OCI-LY3 (cell line): ENCODE measurements around the gene NAE1.
"Not testable (repeated sequence)": the region's sequence is repeated elsewhere in the genome, so short reads cannot be mapped to it uniquely, and the experiment has no call there.

ENCODE experiments used
- H2AFZ ChIP-seq: fragments of 200-600, 300-600 bp; shearing (Covaris generic); 2 replicates; pipeline ENCODE4 v1.6.0; 2014; ENCODE audit warnings: antibody characterized with exemption, low read depth, low read length
- H3K27ac ChIP-seq: fragments of 200-600, 300-600 bp; sonication (generic); 2 replicates; pipeline ENCODE4 v1.5.1; 2014; ENCODE audit warnings: mild to moderate bottlenecking, low read length, moderate library complexity, mixed read lengths
- H3K27me3 ChIP-seq: fragments of 200-600, 300-600 bp; sonication (generic); 2 replicates; pipeline ENCODE4 v1.6.1; 2014; ENCODE audit warnings: low read depth, low read length, mixed read lengths
- H3K36me3 ChIP-seq: fragments of 200-600, 300-600 bp; sonication (generic); replicated peaks from 2 replicates; pipeline ENCODE3; 2014; ENCODE audit warnings: low read depth, low read length, mixed read lengths
- H3K4me1 ChIP-seq: fragments of 300-600, 200-600 bp; sonication (generic); 2 replicates; pipeline ENCODE4 v1.6.1; 2014; ENCODE audit warnings: low read length, mixed read lengths
- H3K4me2 ChIP-seq: fragments of 200-600, 300-600 bp; sonication (generic); 2 replicates; pipeline ENCODE4 v1.6.1; 2014; ENCODE audit warnings: low read length, mixed read lengths
- H3K4me3 ChIP-seq: fragments of 300-600, 200-600 bp; sonication (generic); 2 replicates; pipeline ENCODE4 v1.5.1; 2014; ENCODE audit warnings: antibody characterized with exemption, mild to moderate bottlenecking, low read length, moderate library complexity
- H3K79me2 ChIP-seq: fragments of 300-600, 200-600 bp; shearing (Covaris generic); 2 replicates; pipeline ENCODE4 v1.6.1; 2014; ENCODE audit warnings: mild to moderate bottlenecking, low read length, mixed read lengths
- H3K9ac ChIP-seq: fragments of 300-600, 200-600 bp; shearing (Covaris generic); 2 replicates; pipeline ENCODE4 v1.6.0; 2014; ENCODE audit warnings: mild to moderate bottlenecking, low read length, moderate library complexity
- H3K9me3 ChIP-seq: fragments of 200-600, 300-600 bp; shearing (Covaris generic); 2 replicates; pipeline ENCODE4 v1.6.1; 2014; ENCODE audit warnings: low read length, mixed read lengths; ENCODE audit not compliant: insufficient read depth
- H4K20me1 ChIP-seq: fragments of 200-600, 300-600 bp; sonication (generic); 2 replicates; pipeline ENCODE4 v1.6.1; 2016; ENCODE audit warnings: low read length, mixed read lengths; ENCODE audit not compliant: insufficient read depth
- CTCF ChIP-seq: fragments of 200-600, 300-600 bp; sonication (generic); IDR thresholded peaks from 2 replicates; pipeline ENCODE4 v1.5.1; 2014; ENCODE audit warnings: antibody characterized with exemption, low read length, low read depth
- EZH2phosphoT487 ChIP-seq: fragments of 200-600 bp; shearing (Covaris generic); IDR thresholded peaks from 2 replicates; pipeline ENCODE4 v1.6.1; 2018; ENCODE audit warnings: antibody characterized with exemption, mixed run types, low read depth

The NAE1 gene

GRCh38 chr16:66873685-66874055, 42.9 kb upstream of the NAE1 start:
- peak overlapping the region; percentile 80; the same call in 1 of the 2 replicates for H3K4me3 ChIP-seq
- H3K27me3 ChIP-seq: peaks cover 5% of the 10 kb centered on the region; the same call in 1 of the 2 replicates
- no peak overlapping the region for H2AFZ ChIP-seq
- no peaks in the 10 kb centered on the region for H3K9me3 ChIP-seq
- H3K36me3 ChIP-seq: no peaks in the 10 kb centered on the region
- H3K79me2 ChIP-seq: no peaks in the 10 kb centered on the region
- TF ChIP-seq EZH2phosphoT487 (no peak), CTCF (no peak)
- peak overlapping the region; percentile 61; the same call in 1 of the 2 replicates for H3K9ac ChIP-seq
- H3K4me1 ChIP-seq: peaks cover 12% of the 10 kb centered on the region; the same call in 1 of the 2 replicates
- peak overlapping the region; percentile 100 for H3K4me2 ChIP-seq
- no peaks in the 10 kb centered on the region for H4K20me1 ChIP-seq
- no peak overlapping the region for H3K27ac ChIP-seq

GRCh38 chr16:66872943-66873684, 42.3 kb upstream of the NAE1 start:
- peak overlapping the region; percentile 61 for H3K9ac ChIP-seq
- H3K36me3 ChIP-seq: no peaks in the 10 kb centered on the region
- TF ChIP-seq EZH2phosphoT487: no peak
- TF ChIP-seq CTCF: peak; percentile 95
- H3K79me2 ChIP-seq: no peaks in the 10 kb centered on the region
- H3K27ac ChIP-seq: no peak overlapping the region
- H3K27me3 ChIP-seq: peaks cover 5% of the 10 kb centered on the region; the same call in 1 of the 2 replicates
- H3K4me3 ChIP-seq: peak overlapping the region; percentile 80
- peaks cover 6% of the 10 kb centered on the region; the same call in 1 of the 2 replicates for H3K4me1 ChIP-seq
- no peaks in the 10 kb centered on the region for H3K9me3 ChIP-seq
- peak overlapping the region; percentile 83 for H2AFZ ChIP-seq
- no peaks in the 10 kb centered on the region for H4K20me1 ChIP-seq
- peak overlapping the region; percentile 100 for H3K4me2 ChIP-seq

- H4K20me1 ChIP-seq: no peaks in the 10 kb centered on the region
- peak overlapping the region; percentile 100 for H3K4me2 ChIP-seq
- TF ChIP-seq EZH2phosphoT487 (no peak), CTCF (no peak)
- H3K79me2 ChIP-seq: no peaks in the 10 kb centered on the region
- H3K27ac ChIP-seq: no peak overlapping the region
- H3K27me3 ChIP-seq: peaks cover 5% of the 10 kb centered on the region; the same call in 1 of the 2 replicates
- peaks cover 4% of the 10 kb centered on the region; the same call in 1 of the 2 replicates for H3K4me1 ChIP-seq
- H3K36me3 ChIP-seq: no peaks in the 10 kb centered on the region
- H2AFZ ChIP-seq: peak overlapping the region; percentile 83
- peak overlapping the region; percentile 80 for H3K4me3 ChIP-seq
- H3K9ac ChIP-seq: peak overlapping the region; percentile 43; the same call in 1 of the 2 replicates
- no peaks in the 10 kb centered on the region for H3K9me3 ChIP-seq
Observed at GRCh38 chr16:66872559-66872942, 41.8 kb upstream of the NAE1 start.

GRCh38 chr16:66871840-66872239, 41.1 kb upstream of the NAE1 start:
- Histone ChIP-seq H4K20me1 (no peaks in the 10 kb centered on the region), H3K79me2 (no peaks in the 10 kb centered on the region), H3K27ac (no peak overlapping the region), H3K9ac (no peak overlapping the region), H2AFZ (no peak overlapping the region), H3K27me3 (peaks cover 5% of the 10 kb centered on the region; the same call in 1 of the 2 replicates), H3K4me3 (no peak overlapping the region), H3K36me3 (no peaks in the 10 kb centered on the region), H3K4me1 (peaks cover 4% of the 10 kb centered on the region; the same call in 1 of the 2 replicates), H3K9me3 (no peaks in the 10 kb centered on the region), H3K4me2 (no peak overlapping the region)
- TF ChIP-seq CTCF: no peak
- no peak for TF ChIP-seq EZH2phosphoT487

GRCh38 chr16:66871363-66871762, 40.6 kb upstream of the NAE1 start:
- not testable (repeated sequence) for H3K4me2 ChIP-seq, H3K9ac ChIP-seq, H3K4me1 ChIP-seq, H4K20me1 ChIP-seq, H2AFZ ChIP-seq, H3K36me3 ChIP-seq, H3K27me3 ChIP-seq, H3K27ac ChIP-seq, H3K79me2 ChIP-seq, H3K4me3 ChIP-seq, H3K9me3 ChIP-seq
